ENCODE data around the gene HSPA12B. TPM values are rescaled to one million over a fixed set of nuclear protein-coding genes. Genes with fewer than 3 reads are reported as not detected.

The HSPA12B gene
- total and polyA plus RNA-seq, 2 of the 13 experiments (the other 11 are each of a cell fraction or from before 2014, with no cell fraction given) = 0.01 TPM; not detected in 1

DNA sequence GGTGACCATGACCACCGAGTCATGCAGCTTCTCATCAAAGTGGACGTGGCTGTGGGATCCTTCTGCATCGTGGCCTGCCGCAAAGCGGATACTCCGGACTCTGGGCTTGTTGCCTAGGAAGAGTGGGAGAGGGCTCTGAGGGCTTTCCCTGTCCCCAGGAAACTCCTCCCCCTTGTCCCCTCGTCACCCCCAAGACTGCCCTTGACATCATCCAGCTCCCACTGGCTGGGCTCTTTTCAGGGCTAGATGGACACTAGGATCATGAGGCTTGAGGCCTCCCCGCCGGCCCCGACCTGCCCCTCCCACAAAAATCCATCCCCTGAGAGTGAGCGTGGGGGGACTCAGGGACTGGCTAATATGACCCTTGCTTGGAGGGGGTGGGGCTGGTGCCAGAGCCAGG lies 26.1 kb downstream of the HSPA12B start (continued):
- TF ChIP-seq, protein P1, sequence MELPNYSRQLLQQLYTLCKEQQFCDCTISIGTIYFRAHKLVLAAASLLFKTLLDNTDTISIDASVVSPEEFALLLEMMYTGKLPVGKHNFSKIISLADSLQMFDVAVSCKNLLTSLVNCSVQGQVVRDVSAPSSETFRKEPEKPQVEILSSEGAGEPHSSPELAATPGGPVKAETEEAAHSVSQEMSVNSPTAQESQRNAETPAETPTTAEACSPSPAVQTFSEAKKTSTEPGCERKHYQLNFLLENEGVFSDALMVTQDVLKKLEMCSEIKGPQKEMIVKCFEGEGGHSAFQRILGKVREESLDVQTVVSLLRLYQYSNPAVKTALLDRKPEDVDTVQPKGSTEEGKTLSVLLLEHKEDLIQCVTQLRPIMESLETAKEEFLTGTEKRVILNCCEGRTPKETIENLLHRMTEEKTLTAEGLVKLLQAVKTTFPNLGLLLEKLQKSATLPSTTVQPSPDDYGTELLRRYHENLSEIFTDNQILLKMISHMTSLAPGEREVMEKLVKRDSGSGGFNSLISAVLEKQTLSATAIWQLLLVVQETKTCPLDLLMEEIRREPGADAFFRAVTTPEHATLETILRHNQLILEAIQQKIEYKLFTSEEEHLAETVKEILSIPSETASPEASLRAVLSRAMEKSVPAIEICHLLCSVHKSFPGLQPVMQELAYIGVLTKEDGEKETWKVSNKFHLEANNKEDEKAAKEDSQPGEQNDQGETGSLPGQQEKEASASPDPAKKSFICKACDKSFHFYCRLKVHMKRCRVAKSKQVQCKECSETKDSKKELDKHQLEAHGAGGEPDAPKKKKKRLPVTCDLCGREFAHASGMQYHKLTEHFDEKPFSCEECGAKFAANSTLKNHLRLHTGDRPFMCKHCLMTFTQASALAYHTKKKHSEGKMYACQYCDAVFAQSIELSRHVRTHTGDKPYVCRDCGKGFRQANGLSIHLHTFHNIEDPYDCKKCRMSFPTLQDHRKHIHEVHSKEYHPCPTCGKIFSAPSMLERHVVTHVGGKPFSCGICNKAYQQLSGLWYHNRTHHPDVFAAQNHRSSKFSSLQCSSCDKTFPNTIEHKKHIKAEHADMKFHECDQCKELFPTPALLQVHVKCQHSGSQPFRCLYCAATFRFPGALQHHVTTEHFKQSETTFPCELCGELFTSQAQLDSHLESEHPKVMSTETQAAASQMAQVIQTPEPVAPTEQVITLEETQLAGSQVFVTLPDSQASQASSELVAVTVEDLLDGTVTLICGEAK (IDR thresholded peaks at IDR 0.05) = no peak
- TF ChIP-seq, protein P1 (CRISPR knock-in tag; IDR thresholded peaks at IDR 0.05) = no peak
- TF ChIP-seq, protein P2, sequence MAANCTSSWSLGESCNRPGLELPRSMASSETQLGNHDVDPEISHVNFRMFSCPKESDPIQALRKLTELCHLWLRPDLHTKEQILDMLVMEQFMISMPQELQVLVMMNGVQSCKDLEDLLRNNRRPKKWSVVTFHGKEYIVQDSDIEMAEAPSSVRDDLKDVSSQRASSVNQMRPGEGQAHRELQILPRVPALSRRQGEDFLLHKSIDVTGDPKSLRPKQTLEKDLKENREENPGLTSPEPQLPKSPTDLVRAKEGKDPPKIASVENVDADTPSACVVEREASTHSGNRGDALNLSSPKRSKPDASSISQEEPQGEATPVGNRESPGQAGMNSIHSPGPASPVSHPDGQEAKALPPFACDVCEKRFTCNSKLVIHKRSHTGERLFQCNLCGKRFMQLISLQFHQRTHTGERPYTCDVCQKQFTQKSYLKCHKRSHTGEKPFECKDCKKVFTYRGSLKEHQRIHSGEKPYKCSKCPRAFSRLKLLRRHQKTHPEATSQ (CRISPR knock-in tag; IDR thresholded peaks at IDR 0.05; ENCODE audit: borderline replicate concordance) = no peak
- TF ChIP-seq, protein P3, sequence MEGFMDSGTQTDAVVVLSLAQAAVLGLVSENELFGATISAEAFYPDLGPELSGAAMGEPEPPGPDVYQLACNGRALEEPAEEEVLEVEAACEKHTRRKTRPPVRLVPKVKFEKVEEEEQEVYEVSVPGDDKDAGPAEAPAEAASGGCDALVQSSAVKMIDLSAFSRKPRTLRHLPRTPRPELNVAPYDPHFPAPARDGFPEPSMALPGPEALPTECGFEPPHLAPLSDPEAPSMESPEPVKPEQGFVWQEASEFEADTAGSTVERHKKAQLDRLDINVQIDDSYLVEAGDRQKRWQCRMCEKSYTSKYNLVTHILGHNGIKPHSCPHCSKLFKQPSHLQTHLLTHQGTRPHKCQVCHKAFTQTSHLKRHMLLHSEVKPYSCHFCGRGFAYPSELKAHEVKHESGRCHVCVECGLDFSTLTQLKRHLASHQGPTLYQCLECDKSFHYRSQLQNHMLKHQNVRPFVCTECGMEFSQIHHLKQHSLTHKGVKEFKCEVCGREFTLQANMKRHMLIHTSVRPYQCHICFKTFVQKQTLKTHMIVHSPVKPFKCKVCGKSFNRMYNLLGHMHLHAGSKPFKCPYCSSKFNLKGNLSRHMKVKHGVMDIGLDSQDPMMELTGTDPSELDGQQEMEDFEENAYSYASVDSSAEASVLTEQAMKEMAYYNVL (CRISPR knock-in tag; IDR thresholded peaks at IDR 0.05; ENCODE audit: borderline replicate concordance) = no peak
- TF ChIP-seq DMAP1 (CRISPR knock-in tag; IDR thresholded peaks at IDR 0.05) (no peak), RARG (CRISPR knock-in tag; IDR thresholded peaks at IDR 0.05; ENCODE audit: low read depth) (no peak)

Data from HepG2 (cell line).